HG03175 (cell line): ENCODE measurements around the gene SLC6A6.

Experiments used
- ATAC-seq: cut with Tn5 transposase; IDR thresholded peaks from one replicate; pipeline ENCODE4 v1.9.1; 2021; ENCODE audit warnings: mild to moderate bottlenecking, moderate library complexity; ENCODE audit not compliant: unreplicated experiment

SLC6A6 gene

GRCh38 chr3:14481646-14482036 lies 79.2 kb downstream of the SLC6A6 start:
- no peak for ATAC-seq

GRCh38 chr3:14482271-14482721 lies 79.9 kb downstream of the SLC6A6 start:
- no peak for ATAC-seq

- no peak for ATAC-seq
These were observed 80.9 kb downstream of the SLC6A6 start for GRCh38 chr3:14483286-14483685.

GRCh38 chr3:14484741-14485140 lies 82.3 kb downstream of the SLC6A6 start:
- ATAC-seq, result no peak

- ATAC-seq, result no peak
These were observed 83.6 kb downstream of the SLC6A6 start for GRCh38 chr3:14485981-14486380.

GRCh38 chr3:14486460-14486859 lies 84.1 kb downstream of the SLC6A6 start:
- no peak for ATAC-seq

- no peak for ATAC-seq
These were observed 84.7 kb downstream of the SLC6A6 start for GRCh38 chr3:14487086-14487485.

GRCh38 chr3:14487821-14488220 lies 85.4 kb downstream of the SLC6A6 start:
- ATAC-seq, result no peak

- ATAC-seq, result no peak
These were observed 86.1 kb downstream of the SLC6A6 start for GRCh38 chr3:14488286-14489041.

- no peak for ATAC-seq
These were observed 87.2 kb downstream of the SLC6A6 start for GRCh38 chr3:14489641-14490040.

- no peak for ATAC-seq
These were observed 87.8 kb downstream of the SLC6A6 start for GRCh38 chr3:14490255-14490654.

GRCh38 chr3:14490831-14491230 lies 88.4 kb downstream of the SLC6A6 start:
- no peak for ATAC-seq

- ATAC-seq, result no peak
These were observed 89.2 kb downstream of the SLC6A6 start for GRCh38 chr3:14491396-14492190.

- no peak for ATAC-seq
These were observed 90.8 kb downstream of the SLC6A6 start for GRCh38 chr3:14492948-14493881.

GRCh38 chr3:14494279-14494972 lies 92.0 kb downstream of the SLC6A6 start:
- ATAC-seq, result no peak

- ATAC-seq, result no peak
These were observed 92.5 kb downstream of the SLC6A6 start for GRCh38 chr3:14494973-14495300.

GRCh38 chr3:14496351-14496750 lies 93.9 kb downstream of the SLC6A6 start:
- no peak for ATAC-seq

GRCh38 chr3:14497321-14497720 lies 94.9 kb downstream of the SLC6A6 start:
- no peak for ATAC-seq

GRCh38 chr3:14502472-14502871 lies 100.1 kb downstream of the SLC6A6 start:
- ATAC-seq, result no peak

GRCh38 chr3:14503033-14503705 lies 100.8 kb downstream of the SLC6A6 start:
- ATAC-seq, result no peak
